Hippocampal formation (tissue), 2 donors: Measurements from ENCODE around the gene HRK.
A peak's percentile ranks its signal among the peaks of the same experiment; 100 is the strongest.
"Not testable (repeated sequence)": the region's sequence is repeated elsewhere in the genome, so short reads cannot be mapped to it uniquely, and the experiment has no call there.

Source experiments
- DNase-seq, 2 donors: peaks; one replicate each; lab custom pipeline; 2025; lab: John Stamatoyannopoulos, UW

Gene HRK

GRCh38 chr12:116818948-116819832, 62.1 kb downstream of the HRK start:
- peak; percentile 87 to 91 for DNase-seq

GRCh38 chr12:116818341-116818856, 62.8 kb downstream of the HRK start:
- DNase-seq = no peak

GRCh38 chr12:116814766-116815165, 66.5 kb downstream of the HRK start:
- DNase-seq = not testable (repeated sequence)

- DNase-seq = no peak
These were observed 67.8 kb downstream of the HRK start for GRCh38 chr12:116813271-116814041.

GRCh38 chr12:116812238-116812637, 69.0 kb downstream of the HRK start:
- DNase-seq = no peak

GRCh38 chr12:116808113-116809105, 72.8 kb downstream of the HRK start:
- no peak for DNase-seq

- DNase-seq = no peak
These were observed 73.7 kb downstream of the HRK start for GRCh38 chr12:116807546-116807945.

GRCh38 chr12:116806845-116807440, 74.3 kb downstream of the HRK start:
- no peak for DNase-seq
